Endothelial cell (in vitro differentiated cells): Measurements from ENCODE around the gene PEX1. TPM values are rescaled to one million over a fixed set of nuclear protein-coding genes. Genes with fewer than 3 reads are reported as not detected.

ENCODE experiments used
- DNase-seq: peaks from one replicate; pipeline ENCODE4 v3.0.0; 2021; ENCODE audit warnings: low spot score
- H3K27ac Mint-ChIP-seq: one replicate; pipeline ENCODE4 v1.8.0; 2021; ENCODE audit warnings: mixed read lengths, inconsistent platforms; ENCODE audit not compliant: unreplicated experiment
- H3K27me3 Mint-ChIP-seq: one replicate; pipeline ENCODE4 v1.8.0; 2021; ENCODE audit warnings: mild to moderate bottlenecking, moderate library complexity, mixed read lengths, inconsistent platforms; ENCODE audit not compliant: unreplicated experiment
- H3K36me3 Mint-ChIP-seq: one replicate; pipeline ENCODE4 v1.8.0; 2021; ENCODE audit warnings: mild to moderate bottlenecking, low read depth, mixed read lengths, inconsistent platforms; ENCODE audit not compliant: unreplicated experiment
- H3K4me1 Mint-ChIP-seq: one replicate; pipeline ENCODE4 v1.8.0; 2021; ENCODE audit warnings: mild to moderate bottlenecking, mixed read lengths, inconsistent platforms; ENCODE audit not compliant: unreplicated experiment
- H3K4me3 Mint-ChIP-seq: one replicate; pipeline ENCODE4 v1.8.0; 2021; ENCODE audit warnings: mild to moderate bottlenecking, mixed read lengths, inconsistent platforms; ENCODE audit not compliant: unreplicated experiment
- H3K9me3 Mint-ChIP-seq: one replicate; pipeline ENCODE4 v1.8.0; 2021; ENCODE audit warnings: mixed read lengths, inconsistent platforms; ENCODE audit not compliant: unreplicated experiment
- total RNA-seq: library from RNA; stranded (reverse); fragmentation: NEBNext Ultra II Directional; extraction: Animal tissue kit (Norgen Biotek cat#: 25700); gene quantifications from one replicate; pipeline ENCODE4 v1.2.1, GENCODE V29; 2021; ENCODE audit not compliant: unreplicated experiment
- TF ChIP-seq, protein P1 (sequence below): fragments of 200-600 bp; sonication (generic); IDR thresholded peaks from one replicate; pipeline ENCODE4 v1.5.0; 2021; ENCODE audit warnings: antibody characterized with exemption; ENCODE audit not compliant: unreplicated experiment

PEX1 gene
- total RNA-seq, 1 donor from 2014 or later, result 20.3 TPM

DNA sequence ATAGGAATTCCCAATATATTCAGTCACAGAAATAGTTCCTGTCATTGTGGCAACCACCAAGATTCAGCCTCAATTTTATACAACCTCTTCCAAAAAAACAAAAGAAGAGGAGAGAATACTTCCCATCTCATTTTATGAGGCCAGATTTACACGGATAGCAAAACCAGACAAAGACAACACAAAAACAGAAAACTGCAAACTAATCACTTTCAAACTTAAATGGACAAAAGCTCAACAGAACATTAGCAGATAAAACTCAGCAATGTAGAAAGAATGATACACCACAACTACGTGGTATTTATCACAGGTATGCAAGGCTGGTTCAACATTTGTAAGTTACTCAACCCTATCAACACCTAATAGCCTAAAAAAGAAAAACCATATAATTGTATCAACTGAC is 22.0 kb downstream of the PEX1 start:
- TF ChIP-seq, protein P1, sequence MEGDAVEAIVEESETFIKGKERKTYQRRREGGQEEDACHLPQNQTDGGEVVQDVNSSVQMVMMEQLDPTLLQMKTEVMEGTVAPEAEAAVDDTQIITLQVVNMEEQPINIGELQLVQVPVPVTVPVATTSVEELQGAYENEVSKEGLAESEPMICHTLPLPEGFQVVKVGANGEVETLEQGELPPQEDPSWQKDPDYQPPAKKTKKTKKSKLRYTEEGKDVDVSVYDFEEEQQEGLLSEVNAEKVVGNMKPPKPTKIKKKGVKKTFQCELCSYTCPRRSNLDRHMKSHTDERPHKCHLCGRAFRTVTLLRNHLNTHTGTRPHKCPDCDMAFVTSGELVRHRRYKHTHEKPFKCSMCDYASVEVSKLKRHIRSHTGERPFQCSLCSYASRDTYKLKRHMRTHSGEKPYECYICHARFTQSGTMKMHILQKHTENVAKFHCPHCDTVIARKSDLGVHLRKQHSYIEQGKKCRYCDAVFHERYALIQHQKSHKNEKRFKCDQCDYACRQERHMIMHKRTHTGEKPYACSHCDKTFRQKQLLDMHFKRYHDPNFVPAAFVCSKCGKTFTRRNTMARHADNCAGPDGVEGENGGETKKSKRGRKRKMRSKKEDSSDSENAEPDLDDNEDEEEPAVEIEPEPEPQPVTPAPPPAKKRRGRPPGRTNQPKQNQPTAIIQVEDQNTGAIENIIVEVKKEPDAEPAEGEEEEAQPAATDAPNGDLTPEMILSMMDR, result no peak
- H3K36me3 Mint-ChIP-seq, result no peaks in the 10 kb centered on the region
- no peak overlapping the region for H3K4me3 Mint-ChIP-seq
- DNase-seq, result no peak
- no peak overlapping the region for H3K27ac Mint-ChIP-seq
- no peaks in the 10 kb centered on the region for H3K27me3 Mint-ChIP-seq
- no peaks in the 10 kb centered on the region for H3K4me1 Mint-ChIP-seq
- H3K9me3 Mint-ChIP-seq, result no peaks in the 10 kb centered on the region

DNA sequence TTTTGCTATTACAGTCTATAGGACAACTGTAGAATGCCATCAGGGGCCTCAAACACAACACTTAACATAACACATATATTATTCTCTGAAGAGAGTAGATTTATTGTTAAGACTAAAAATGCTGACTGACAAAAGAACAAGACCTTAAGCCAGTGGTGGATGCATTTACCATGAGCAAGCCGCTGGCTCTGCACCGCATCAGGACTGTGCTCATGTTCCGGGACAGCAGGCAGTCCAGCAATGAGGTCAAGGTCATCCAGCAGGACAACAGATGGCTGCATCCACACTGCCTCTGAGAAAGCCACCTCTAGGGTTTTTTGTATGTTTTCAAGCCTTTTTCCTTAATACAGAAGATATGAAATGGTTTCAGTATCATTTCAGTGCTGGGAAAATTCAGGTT is 23.8 kb downstream of the PEX1 start:
- H3K4me1 Mint-ChIP-seq, result no peaks in the 10 kb centered on the region
- no peak overlapping the region for H3K4me3 Mint-ChIP-seq
- H3K27me3 Mint-ChIP-seq, result no peaks in the 10 kb centered on the region
- no peak for DNase-seq
- H3K36me3 Mint-ChIP-seq, result peaks cover 8% of the 10 kb centered on the region
- H3K27ac Mint-ChIP-seq, result no peak overlapping the region
- no peaks in the 10 kb centered on the region for H3K9me3 Mint-ChIP-seq
- TF ChIP-seq, protein P1, result no peak

DNA sequence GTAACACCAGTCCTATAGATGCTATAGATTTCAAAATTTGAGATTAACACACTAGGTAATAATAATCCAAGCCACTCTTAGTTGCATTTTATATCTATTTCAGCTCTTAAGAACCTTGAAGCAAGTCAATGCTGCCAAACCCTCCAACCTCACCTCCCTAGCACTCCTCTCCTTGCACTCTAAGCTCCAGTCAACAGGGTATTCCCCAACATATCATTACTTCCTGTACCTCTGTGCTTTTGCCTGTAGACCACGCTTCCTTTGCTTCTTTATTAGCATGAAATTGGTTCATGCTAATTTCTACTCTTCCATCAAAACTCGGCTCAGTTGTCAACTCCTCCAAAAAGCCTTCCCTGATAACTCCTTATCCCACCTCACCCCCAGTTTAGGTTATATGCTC is 24.6 kb downstream of the PEX1 start:
- TF ChIP-seq, protein P1, result no peak
- no peak for DNase-seq
- Mint-ChIP-seq H3K27me3 (no peaks in the 10 kb centered on the region), H3K36me3 (peaks cover 8% of the 10 kb centered on the region), H3K4me1 (no peaks in the 10 kb centered on the region), H3K9me3 (no peaks in the 10 kb centered on the region), H3K4me3 (no peak overlapping the region), H3K27ac (no peak overlapping the region)

DNA sequence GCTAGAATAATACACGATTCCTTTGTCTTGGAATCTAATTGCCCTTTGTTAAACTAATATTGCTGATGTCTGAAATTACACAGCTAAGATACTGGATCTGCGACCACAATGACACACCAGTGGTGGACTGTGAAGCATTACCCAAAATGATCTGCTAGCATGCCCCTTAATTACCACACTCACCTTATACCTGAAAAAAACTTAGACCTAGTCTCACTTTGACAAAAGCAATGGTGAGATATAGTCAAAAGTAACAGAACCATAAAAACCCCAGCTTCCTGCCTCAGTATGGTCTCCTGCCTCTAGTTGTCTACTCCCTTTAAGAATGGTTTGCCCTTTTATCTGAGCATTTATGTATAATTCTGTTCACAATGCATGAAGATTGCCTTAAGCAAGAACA is 29.8 kb downstream of the PEX1 start:
- no peak overlapping the region for H3K4me3 Mint-ChIP-seq
- H3K9me3 Mint-ChIP-seq, result no peaks in the 10 kb centered on the region
- peaks cover 8% of the 10 kb centered on the region for H3K36me3 Mint-ChIP-seq
- TF ChIP-seq, protein P1, result no peak
- no peak for DNase-seq
- no peak overlapping the region for H3K27ac Mint-ChIP-seq
- no peaks in the 10 kb centered on the region for H3K4me1 Mint-ChIP-seq
- no peaks in the 10 kb centered on the region for H3K27me3 Mint-ChIP-seq

DNA sequence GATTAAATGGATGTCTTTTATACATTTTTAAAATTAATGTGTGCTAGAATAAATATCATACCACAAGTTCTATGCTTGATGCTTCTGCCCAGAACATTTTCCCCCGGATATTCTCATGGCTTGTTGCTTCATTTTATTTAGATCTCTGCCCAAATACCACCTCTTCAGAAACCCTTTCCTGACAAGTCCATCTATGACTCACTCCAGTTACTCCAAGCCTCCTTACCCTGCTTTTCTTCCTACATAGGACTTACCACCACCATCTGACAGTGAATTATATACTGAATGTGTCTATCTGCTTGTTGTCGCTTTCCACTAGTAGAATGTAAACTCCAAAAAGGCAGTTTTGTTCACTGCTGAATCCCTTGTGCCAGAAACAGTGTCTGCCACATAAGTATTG is 31.4 kb downstream of the PEX1 start:
- TF ChIP-seq, protein P1, result no peak
- H3K9me3 Mint-ChIP-seq, result no peaks in the 10 kb centered on the region
- H3K27ac Mint-ChIP-seq, result no peak overlapping the region
- no peak for DNase-seq
- H3K4me1 Mint-ChIP-seq, result no peaks in the 10 kb centered on the region
- H3K4me3 Mint-ChIP-seq, result no peak overlapping the region
- peaks cover 8% of the 10 kb centered on the region for H3K36me3 Mint-ChIP-seq
- no peaks in the 10 kb centered on the region for H3K27me3 Mint-ChIP-seq
